HepG2 (cell line): ENCODE results near the gene ANKS1B. TPM values are rescaled to one million over a fixed set of nuclear protein-coding genes. Genes with fewer than 3 reads are reported as not detected.

ENCODE experiments used
- ATAC-seq: fragments of 200-7000 bp; cut with Tn5 transposase; 3 replicates; pipeline ENCODE4 v1.9.1; 2020; ENCODE audit warnings: mild to moderate bottlenecking, moderate library complexity
- BruUV-seq: library from RNA; stranded (reverse); fragments of 400-500 nt; replicated peaks from 2 replicates; lab custom pipeline; 2021; lab: Mats Ljungman, UMichigan
- CTCF ChIA-PET: fragments of 300-600 bp; formaldehyde crosslinking; extraction: SDS; loops from one replicate; lab custom pipeline; 2021; ENCODE audit warnings: low total read pairs, inconsistent platforms, low intra/inter-chr PET ratio; lab: Yijun Ruan, JAX
- POLR2A ChIA-PET: fragments of 350-600 bp; sonication (Branson Sonifier 250); formaldehyde crosslinking; loops from one replicate; lab custom pipeline; 2020; ENCODE audit warnings: antibody characterized with exemption, inconsistent platforms; lab: Yijun Ruan, JAX
- DNase-seq: peaks from one replicate; pipeline ENCODE4 v3.0.0-alpha.2; 2015; ENCODE audit warnings: low spot score
- FAIRE-seq: peaks from 3 replicates; lab custom pipeline; 2011; peaks lifted over from hg19 to GRCh38; lab: Jason Lieb, UNC
- H2AFZ ChIP-seq: one replicate; pipeline ENCODE4 v1.6.1; 2011; ENCODE audit warnings: low read length, inconsistent platforms
- H3K27ac ChIP-seq: fragments of 300-600 bp; 3 replicates; pipeline ENCODE4 v1.8.0; 2011; ENCODE audit warnings: mixed run types, mild to moderate bottlenecking, mixed read lengths, low read length, inconsistent platforms; ENCODE audit not compliant: insufficient read depth; ENCODE audit errors: extremely low read length
- H3K27me3 ChIP-seq, 2 experiments: fragments of 200-600 bp in 1 of 2; 2 replicates in 1 of 2; 3 replicates in 1 of 2; pipeline versions ENCODE4 v1.6.0 to v1.8.0; 2011; ENCODE audit warnings: low read length in 2 of 2, mild to moderate bottlenecking in 2 of 2, moderate library complexity in 2 of 2, inconsistent platforms in 1 of 2; ENCODE audit not compliant: insufficient read depth in 2 of 2, control insufficient read depth in 1 of 2
- H3K36me3 ChIP-seq, 2 experiments: fragments of 200-600 bp in 1 of 2; replicated peaks in 1 of 2; 2 replicates in 1 of 2; 3 replicates in 1 of 2; pipeline versions ENCODE4 v1.5.1 to v1.8.0; 2011; ENCODE audit warnings: low read length in 2 of 2, inconsistent platforms in 1 of 2; ENCODE audit not compliant: insufficient read depth in 2 of 2, control insufficient read depth in 1 of 2
- H3K4me1 ChIP-seq: 2 replicates; pipeline ENCODE4 v1.5.1; 2012; ENCODE audit warnings: low read length, inconsistent platforms; ENCODE audit not compliant: insufficient read depth
- H3K4me2 ChIP-seq: 2 replicates; pipeline ENCODE4 v1.6.0; 2011; ENCODE audit warnings: low read depth, low read length, inconsistent platforms
- H3K4me3 ChIP-seq, 3 experiments: fragments of 200-600 bp in 1 of 3; sonication (generic), shearing (Covaris generic) in 1 of 3; replicated peaks in 1 of 3; 2 replicates each; pipeline ENCODE4 v1.5.1; 2011 to 2016; ENCODE audit warnings: low read length in 3 of 3, inconsistent platforms in 2 of 3, low read depth in 2 of 3, mild to moderate bottlenecking in 2 of 3, control low read depth in 1 of 3, mixed read lengths in 1 of 3; ENCODE audit not compliant: insufficient read depth in 1 of 3
- H3K79me2 ChIP-seq: one replicate; pipeline ENCODE4 v1.6.1; 2011; ENCODE audit warnings: low read length, inconsistent platforms; ENCODE audit not compliant: insufficient read depth
- H3K9ac ChIP-seq: 2 replicates; pipeline ENCODE4 v1.6.0; 2011; ENCODE audit warnings: mild to moderate bottlenecking, low read depth, low read length, inconsistent platforms; ENCODE audit not compliant: insufficient read depth
- H3K9me3 ChIP-seq: 2 replicates; pipeline ENCODE4 v1.5.1; 2012; ENCODE audit warnings: mild to moderate bottlenecking, low read length
- H4K20me1 ChIP-seq: 2 replicates; pipeline ENCODE4 v1.6.0; 2011; ENCODE audit warnings: inconsistent platforms, mild to moderate bottlenecking, low read length, moderate library complexity; ENCODE audit not compliant: insufficient read depth
- FOXO4 ChIP-seq: sonication (generic); formaldehyde crosslinking; conservative IDR thresholded peaks from 2 replicates; pipeline ENCODE4 v1.8.1; 2023; ENCODE audit warnings: missing genetic modification reagents
- JDP2 ChIP-seq: sonication (generic); formaldehyde crosslinking; IDR thresholded peaks from 2 replicates; pipeline ENCODE4 v1.8.1; 2022; ENCODE audit warnings: missing genetic modification reagents, borderline replicate concordance
- KDM3A ChIP-seq: IDR thresholded peaks from 2 replicates; pipeline ENCODE4 v1.6.1; 2018; ENCODE audit warnings: low read depth, missing compliant biosample characterization
- MXD4 ChIP-seq: IDR thresholded peaks from 2 replicates; pipeline ENCODE4 v1.6.1; 2016; ENCODE audit warnings: mild to moderate bottlenecking, missing biosample characterization, missing genetic modification reagents
- PLRG1 ChIP-seq: fragments of 450-650 bp; conservative IDR thresholded peaks from 2 replicates; pipeline ENCODE4 v1.6.1; 2016
- ZBTB14 ChIP-seq: sonication (generic); formaldehyde crosslinking; IDR thresholded peaks from 2 replicates; pipeline ENCODE4 v1.4.0; 2020; ENCODE audit warnings: missing genetic modification reagents
- ZNF207 ChIP-seq: fragments of 450-650 bp; IDR thresholded peaks from 2 replicates; pipeline ENCODE4 v1.6.1; 2016; ENCODE audit warnings: antibody characterized with exemption, borderline replicate concordance
- ZNF24 ChIP-seq: fragments of 450-650 bp; IDR thresholded peaks from 2 replicates; pipeline ENCODE4 v1.6.1; 2017; ENCODE audit warnings: antibody characterized with exemption, mild to moderate bottlenecking
- ZNF276 ChIP-seq: sonication (generic); formaldehyde crosslinking; IDR thresholded peaks from 2 replicates; pipeline ENCODE4 v1.4.0; 2020; ENCODE audit warnings: mild to moderate bottlenecking, low read depth, missing genetic modification reagents
- ZNF407 ChIP-seq: sonication (generic); formaldehyde crosslinking; IDR thresholded peaks from one replicate; pipeline ENCODE4 v1.5.1; 2020; ENCODE audit warnings: mild to moderate bottlenecking, missing genetic modification reagents; ENCODE audit errors: not compliant biosample characterization
- ZNF547 ChIP-seq: sonication (generic); formaldehyde crosslinking; IDR thresholded peaks from 2 replicates; pipeline ENCODE4 v1.5.1; 2020; ENCODE audit warnings: mild to moderate bottlenecking, missing genetic modification reagents
- ZNF83 ChIP-seq: sonication (generic); formaldehyde crosslinking; IDR thresholded peaks from 2 replicates; pipeline ENCODE4 v1.4.0; 2020; ENCODE audit warnings: missing genetic modification reagents, mild to moderate bottlenecking, borderline replicate concordance
- WGBS: methylation state at CpG from one replicate; pipeline ENCODE4 v1.1.6; 2017; ENCODE audit warnings: low lambda C conversion rate; 5-methylcytosine and 5-hydroxymethylcytosine counted together
- in situ Hi-C: cut with HindIII; loops from 2 replicates; pipeline ENCODE4 v1.10.0; 2017; ENCODE audit warnings: low pct_unique_long_range_greater_than_20kb; ENCODE audit not compliant: extremely low pct_ligation_motif_present
- intact Hi-C: fragments of 100-400 bp; cut with micrococcal nuclease; formaldehyde crosslinking; loops from one replicate; pipeline ENCODE4 v1.10.0; 2022; ENCODE audit not compliant: unreplicated experiment
- polyA plus RNA-seq, 8 experiments: library from polyadenylated mRNA; depleted of rRNA in 3 of 8; stranded (reverse) in 7 of 8; unstranded in 1 of 8; fragments of >200 nt; fragmentation: Illumina TruSeq in 4 of 8; extraction: Trizol in 4 of 8; gene quantifications; 2 replicates each; pipeline versions ENCODE4 v1.2.1 to v1.2.3, GENCODE V29; 2011 to 2016; ENCODE audit warnings: low read depth in 4 of 8, missing spikeins in 1 of 8, mixed read lengths in 1 of 8; ENCODE audit not compliant: insufficient read depth in 1 of 8
- total RNA-seq, 5 experiments: library from RNA; depleted of rRNA; stranded (reverse); fragments of >200 nt; fragmentation: Illumina TruSeq; extraction: Trizol; gene quantifications; 2 replicates each; pipeline ENCODE4 v1.2.3, GENCODE V29; 2016; ENCODE audit warnings: low read depth in 1 of 5

ANKS1B gene
- total and polyA plus RNA-seq, 2 of the 13 experiments (the other 11 are each of a cell fraction or from before 2014, with no cell fraction given): 0.15 TPM; not detected in 1

GRCh38 chr12:99278899-99279298 is 705.8 kb downstream of the ANKS1B start:
- Histone ChIP-seq H3K9me3 (peaks cover 14% of the 10 kb centered on the region), H3K4me1 (no peaks in the 10 kb centered on the region), H3K4me3 (no peak overlapping the region), H3K27me3 (no peaks in the 10 kb centered on the region), H3K4me2 (no peak overlapping the region), H4K20me1 (no peaks in the 10 kb centered on the region), H2AFZ (no peak overlapping the region), H3K36me3 (no peaks in the 10 kb centered on the region), H3K9ac (no peak overlapping the region), H3K27ac (no peak overlapping the region), H3K79me2 (no peaks in the 10 kb centered on the region)
- no TSS peak for BruUV-seq
- ATAC-seq (no peak), FAIRE-seq (no peak), DNase-seq (no peak)
- intact Hi-C loops (no loop called here), in situ Hi-C loops (no loop called here)
- TF ChIP-seq MXD4 (CRISPR knock-in tag): no peak
- no peak for TF ChIP-seq ZNF24
- no peak for TF ChIP-seq ZNF83 (CRISPR knock-in tag)
- no peak for TF ChIP-seq ZNF407
- no peak for TF ChIP-seq ZBTB14 (CRISPR knock-in tag)
- TF ChIP-seq FOXO4 (CRISPR knock-in tag): no peak
- TF ChIP-seq PLRG1: no peak
- no peak for TF ChIP-seq JDP2 (CRISPR knock-in tag)
- TF ChIP-seq KDM3A (CRISPR knock-in tag): no peak
- TF ChIP-seq ZNF207: no peak
- TF ChIP-seq ZNF547: no peak
- no peak for TF ChIP-seq ZNF276
- ChIA-PET CTCF (no interaction called here), POLR2A (no interaction called here)
- WGBS: 0% methylated on average over 2 of the region's 2 CpGs
